Smooth muscle cell of the brain vasculature (primary cell): ENCODE data around the gene FAM227B.
"Not testable (repeated sequence)": the region's sequence is repeated elsewhere in the genome, so short reads cannot be mapped to it uniquely, and the experiment has no call there.

Experiments used
- DNase-seq: peaks from one replicate; pipeline ENCODE4 v3.0.0-alpha.2; 2012; ENCODE audit warnings: low read depth, low spot score

FAM227B gene

GRCh38 chr15:49612240-49612639 is 8.4 kb downstream of the FAM227B start:
- not testable (repeated sequence) for DNase-seq

GRCh38 chr15:49610157-49610918 is 10.3 kb downstream of the FAM227B start:
- no peak for DNase-seq

- no peak for DNase-seq
Observed at GRCh38 chr15:49606594-49606993, 14.0 kb downstream of the FAM227B start.

- DNase-seq = no peak
Observed at GRCh38 chr15:49605588-49605987, 15.0 kb downstream of the FAM227B start.

- no peak for DNase-seq
Observed at GRCh38 chr15:49604625-49605409, 15.8 kb downstream of the FAM227B start.

GRCh38 chr15:49592829-49593316 is 27.7 kb downstream of the FAM227B start:
- DNase-seq = not testable (repeated sequence)

- DNase-seq = no peak
Observed at GRCh38 chr15:49589030-49589429, 31.6 kb downstream of the FAM227B start.

GRCh38 chr15:49573421-49573820 is 47.2 kb downstream of the FAM227B start:
- DNase-seq = no peak

GRCh38 chr15:49570672-49571071 is 49.9 kb downstream of the FAM227B start:
- DNase-seq = no peak

GRCh38 chr15:49570174-49570573 is 50.4 kb downstream of the FAM227B start:
- DNase-seq = no peak

GRCh38 chr15:49560045-49560444 is 60.6 kb downstream of the FAM227B start:
- DNase-seq = no peak

- no peak for DNase-seq
Observed at GRCh38 chr15:49558929-49559328, 61.7 kb downstream of the FAM227B start.

- no peak for DNase-seq
Observed at GRCh38 chr15:49556437-49556836, 64.2 kb downstream of the FAM227B start.

GRCh38 chr15:49550342-49550741 is 70.3 kb downstream of the FAM227B start:
- not testable (repeated sequence) for DNase-seq

- no peak for DNase-seq
Observed at GRCh38 chr15:49538520-49538919, 82.1 kb downstream of the FAM227B start.

- no peak for DNase-seq
Observed at GRCh38 chr15:49530092-49530491, 90.5 kb downstream of the FAM227B start.

- no peak for DNase-seq
Observed at GRCh38 chr15:49528289-49528688, 92.3 kb downstream of the FAM227B start.

- DNase-seq = no peak
Observed at GRCh38 chr15:49521802-49522201, 98.8 kb downstream of the FAM227B start.

GRCh38 chr15:49512739-49513138 is 107.9 kb downstream of the FAM227B start:
- not testable (repeated sequence) for DNase-seq

- no peak for DNase-seq
Observed at GRCh38 chr15:49507261-49507660, 113.4 kb downstream of the FAM227B start.

- DNase-seq = no peak
Observed at GRCh38 chr15:49506341-49506740, 114.3 kb downstream of the FAM227B start.

GRCh38 chr15:49501586-49501985 is 119.0 kb downstream of the FAM227B start:
- no peak for DNase-seq
